ENCODE results near the gene IQGAP1.
"Not testable (repeated sequence)": the region's sequence is repeated elsewhere in the genome, so short reads cannot be mapped to it uniquely, and the experiment has no call there.

Gene IQGAP1

GRCh38 chr15:90379263-90379662 is 8.8 kb upstream of the IQGAP1 start:
- no peak for DNase-seq

GRCh38 chr15:90381515-90381914 is 6.5 kb upstream of the IQGAP1 start:
- DNase-seq: no peak

GRCh38 chr15:90382320-90382719 is 5.7 kb upstream of the IQGAP1 start:
- DNase-seq: no peak

- DNase-seq: no peak
Measured at GRCh38 chr15:90386221-90386620, 1.8 kb upstream of the IQGAP1 start.

GRCh38 chr15:90388462-90389380 is 679 bp downstream of the IQGAP1 start:
- DNase-seq: peak; percentile 58

- no peak for DNase-seq
Measured at GRCh38 chr15:90389513-90389912, 1.5 kb downstream of the IQGAP1 start.

- no peak for DNase-seq
Measured at GRCh38 chr15:90393040-90393439, 5.0 kb downstream of the IQGAP1 start.

- DNase-seq: no peak
Measured at GRCh38 chr15:90394074-90394473, 6.0 kb downstream of the IQGAP1 start.

GRCh38 chr15:90394748-90395442 is 6.9 kb downstream of the IQGAP1 start:
- no peak for DNase-seq

GRCh38 chr15:90396321-90396720 is 8.3 kb downstream of the IQGAP1 start:
- no peak for DNase-seq

- DNase-seq: no peak
Measured at GRCh38 chr15:90400005-90400758, 12.1 kb downstream of the IQGAP1 start.

GRCh38 chr15:90400759-90401314 is 12.8 kb downstream of the IQGAP1 start:
- DNase-seq: peak; percentile 70

- no peak for DNase-seq
Measured at GRCh38 chr15:90401495-90401894, 13.5 kb downstream of the IQGAP1 start.

GRCh38 chr15:90402223-90402622 is 14.2 kb downstream of the IQGAP1 start:
- no peak for DNase-seq

GRCh38 chr15:90402767-90403166 is 14.7 kb downstream of the IQGAP1 start:
- DNase-seq: no peak

- DNase-seq: no peak
Measured at GRCh38 chr15:90405055-90405607, 17.1 kb downstream of the IQGAP1 start.

GRCh38 chr15:90407336-90407735 is 19.3 kb downstream of the IQGAP1 start:
- no peak for DNase-seq

- peak; percentile 42 for DNase-seq
Measured at GRCh38 chr15:90407871-90408317, 19.9 kb downstream of the IQGAP1 start.

- no peak for DNase-seq
Measured at GRCh38 chr15:90408657-90409056, 20.6 kb downstream of the IQGAP1 start.

GRCh38 chr15:90409587-90409986 is 21.5 kb downstream of the IQGAP1 start:
- DNase-seq: not testable (repeated sequence)

- DNase-seq: not testable (repeated sequence)
Measured at GRCh38 chr15:90410316-90410715, 22.3 kb downstream of the IQGAP1 start.

- no peak for DNase-seq
Measured at GRCh38 chr15:90411176-90411575, 23.1 kb downstream of the IQGAP1 start.
